Measurements from ENCODE around the gene TCERG1. TPM values are rescaled to one million over a fixed set of nuclear protein-coding genes. Genes with fewer than 3 reads are reported as not detected.

The TCERG1 gene
- total and polyA plus RNA-seq, 9 of the 15 experiments (the other 6 are each of a cell fraction or from before 2014, with no cell fraction given), result 50.3 to 148 (median 119) TPM

- BruUV-seq (replicated peaks), result no TSS peak
- no peak overlapping the region for H2AFZ ChIP-seq (ENCODE audit: low read depth, low read length)
- DNase-seq (ENCODE audit: extremely low read depth in 1 of 4, low spot score in 3 of 4) (no peak), FAIRE-seq (no peak), ATAC-seq (no peak)
- ChIA-PET CTCF (ENCODE audit: low intra/inter-chr PET ratio) (no interaction called here), POLR2A (interaction anchor here (0.6 kb wide), 1 partner anchor 419 kb away, joined by 3 read pairs; no protein-coding TSS in a partner anchor)
- 0% methylated on average over 4 of the region's 4 CpGs for WGBS (ENCODE audit: insufficient coverage, low coverage, missing lambda C conversion rate)
- H3K79me2 ChIP-seq (ENCODE audit: control insufficient read depth, insufficient read depth, low read length), result no peaks in the 10 kb centered on the region
- H3K27me3 ChIP-seq (ENCODE audit: control insufficient read depth in 2 of 2, insufficient read depth in 2 of 2, low read length in 2 of 2), result peaks cover 3 to 44% of the 10 kb centered on the region in 2 experiments; a peak in 4 of 5 replicates
- no peaks in the 10 kb centered on the region for H3K4me1 ChIP-seq (replicated peaks in 1 of 2; ENCODE audit: control insufficient read depth in 2 of 2, insufficient read depth in 2 of 2, low read length in 2 of 2)
- in situ Hi-C loops (cut with MboI) (no loop called here), intact Hi-C loops (cut with micrococcal nuclease) (no loop called here)
- no peak overlapping the region for H3K4me2 ChIP-seq (ENCODE audit: insufficient read depth, low read length)
- H3K9me3 ChIP-seq (replicated peaks; ENCODE audit: control insufficient read depth, insufficient read depth, low read depth, low read length), result no peaks in the 10 kb centered on the region
- H3K9me1 ChIP-seq (ENCODE audit: control insufficient read depth, insufficient read depth, low read length), result no peaks in the 10 kb centered on the region
- H4K20me1 ChIP-seq (replicated peaks; ENCODE audit: control insufficient read depth, insufficient read depth, low read length), result no peaks in the 10 kb centered on the region
- H3K27ac ChIP-seq (ENCODE audit: extremely low read depth, low read depth, low read length), result no peak overlapping the region
- H3K4me3 ChIP-seq, result no peak overlapping the region
- no peak for TF ChIP-seq RFX5 (IDR thresholded peaks at IDR 0.05; ENCODE audit: low read depth, low read length)
- no peak for TF ChIP-seq CBFA2T2 (conservative IDR thresholded peaks at IDR 0.05)
- no peak for TF ChIP-seq SIX5 (IDR thresholded peaks at IDR 0.05; ENCODE audit: borderline replicate concordance in 1 of 2, insufficient read depth in 1 of 2, low read depth in 1 of 2, low read length in 2 of 2)
- no peak for TF ChIP-seq SMAD1 (IDR thresholded peaks at IDR 0.05; ENCODE audit: low read depth, low read length, partially characterized antibody)
- no peak for TF ChIP-seq C11orf30 (IDR thresholded peaks at IDR 0.05; ENCODE audit: low read depth)
- no peak for TF ChIP-seq NFXL1 (CRISPR knock-in tag; IDR thresholded peaks at IDR 0.05)
- H3K9ac ChIP-seq (ENCODE audit: insufficient read depth in 1 of 2, low read depth in 2 of 2, low read length in 2 of 2), result no peak overlapping the region
- no peaks in the 10 kb centered on the region for H3K36me3 ChIP-seq (ENCODE audit: control insufficient read depth, insufficient read depth, low read length)
These were observed 48.3 kb upstream of the TCERG1 start for GRCh38 chr5:146398826-146399225.

GRCh38 chr5:146399481-146399880 lies 47.7 kb upstream of the TCERG1 start:
- Histone ChIP-seq H2AFZ (ENCODE audit: low read depth, low read length) (no peak overlapping the region), H3K27me3 (ENCODE audit: control insufficient read depth in 2 of 2, insufficient read depth in 2 of 2, low read length in 2 of 2) (peaks cover 6 to 44% of the 10 kb centered on the region in 2 experiments; a peak in 4 of 5 replicates), H3K9me1 (ENCODE audit: control insufficient read depth, insufficient read depth, low read length) (no peaks in the 10 kb centered on the region), H3K9me3 (replicated peaks; ENCODE audit: control insufficient read depth, insufficient read depth, low read depth, low read length) (no peaks in the 10 kb centered on the region), H3K4me2 (ENCODE audit: insufficient read depth, low read length) (no peak overlapping the region), H3K4me3 (no peak overlapping the region), H4K20me1 (replicated peaks; ENCODE audit: control insufficient read depth, insufficient read depth, low read length) (no peaks in the 10 kb centered on the region), H3K79me2 (ENCODE audit: control insufficient read depth, insufficient read depth, low read length) (no peaks in the 10 kb centered on the region), H3K4me1 (replicated peaks in 1 of 2; ENCODE audit: control insufficient read depth in 2 of 2, insufficient read depth in 2 of 2, low read length in 2 of 2) (no peaks in the 10 kb centered on the region), H3K9ac (ENCODE audit: insufficient read depth in 1 of 2, low read depth in 2 of 2, low read length in 2 of 2) (no peak overlapping the region), H3K27ac (ENCODE audit: extremely low read depth, low read depth, low read length) (no peak overlapping the region), H3K36me3 (ENCODE audit: control insufficient read depth, insufficient read depth, low read length) (no peaks in the 10 kb centered on the region)
- in situ Hi-C loops (cut with MboI) (no loop called here), intact Hi-C loops (cut with micrococcal nuclease) (no loop called here)
- DNase-seq (ENCODE audit: extremely low read depth in 1 of 4, low spot score in 3 of 4), result no peak
- BruUV-seq (replicated peaks), result no TSS peak
- CTCF ChIA-PET (ENCODE audit: low intra/inter-chr PET ratio), result no interaction called here
- FAIRE-seq, result no peak
- 0% methylated on average over 1 of the region's 1 CpG for WGBS (ENCODE audit: insufficient coverage, low coverage, missing lambda C conversion rate)
- POLR2A ChIA-PET, result interaction anchor here (0.6 kb wide), 1 partner anchor 420 kb away, joined by 3 read pairs; no protein-coding TSS in a partner anchor
- no peak for ATAC-seq
- TF ChIP-seq SREBF1 (IDR thresholded peaks at IDR 0.05; ENCODE audit: borderline replicate concordance, low read depth, low read length) (no peak), HNRNPLL (IDR thresholded peaks at IDR 0.05; ENCODE audit: low read depth, low read length, poor library complexity, severe bottlenecking) (no peak), ZNF143 (CRISPR knock-in tag; IDR thresholded peaks at IDR 0.05) (no peak)
- TF ChIP-seq, protein P1, sequence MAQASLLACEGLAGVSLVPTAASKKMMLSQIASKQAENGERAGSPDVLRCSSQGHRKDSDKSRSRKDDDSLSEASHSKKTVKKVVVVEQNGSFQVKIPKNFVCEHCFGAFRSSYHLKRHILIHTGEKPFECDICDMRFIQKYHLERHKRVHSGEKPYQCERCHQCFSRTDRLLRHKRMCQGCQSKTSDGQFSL (CRISPR knock-in tag; IDR thresholded peaks at IDR 0.05), result no peak
- TF ChIP-seq, protein P1 (tag; IDR thresholded peaks at IDR 0.05), result no peak
- TF ChIP-seq, protein P2, sequence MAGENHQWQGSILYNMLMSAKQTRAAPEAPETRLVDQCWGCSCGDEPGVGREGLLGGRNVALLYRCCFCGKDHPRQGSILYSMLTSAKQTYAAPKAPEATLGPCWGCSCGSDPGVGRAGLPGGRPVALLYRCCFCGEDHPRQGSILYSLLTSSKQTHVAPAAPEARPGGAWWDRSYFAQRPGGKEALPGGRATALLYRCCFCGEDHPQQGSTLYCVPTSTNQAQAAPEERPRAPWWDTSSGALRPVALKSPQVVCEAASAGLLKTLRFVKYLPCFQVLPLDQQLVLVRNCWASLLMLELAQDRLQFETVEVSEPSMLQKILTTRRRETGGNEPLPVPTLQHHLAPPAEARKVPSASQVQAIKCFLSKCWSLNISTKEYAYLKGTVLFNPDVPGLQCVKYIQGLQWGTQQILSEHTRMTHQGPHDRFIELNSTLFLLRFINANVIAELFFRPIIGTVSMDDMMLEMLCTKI (IDR thresholded peaks at IDR 0.05; ENCODE audit: partially characterized antibody), result no peak
